Right kidney (tissue), 1 donor: ENCODE data around the gene SUSD6.
"Not testable (repeated sequence)": the region's sequence is repeated elsewhere in the genome, so short reads cannot be mapped to it uniquely, and the experiment has no call there.

Experiments used
- DNase-seq: peaks from one replicate; pipeline ENCODE4 v3.0.0-alpha.2; 2016

The SUSD6 gene

DNA sequence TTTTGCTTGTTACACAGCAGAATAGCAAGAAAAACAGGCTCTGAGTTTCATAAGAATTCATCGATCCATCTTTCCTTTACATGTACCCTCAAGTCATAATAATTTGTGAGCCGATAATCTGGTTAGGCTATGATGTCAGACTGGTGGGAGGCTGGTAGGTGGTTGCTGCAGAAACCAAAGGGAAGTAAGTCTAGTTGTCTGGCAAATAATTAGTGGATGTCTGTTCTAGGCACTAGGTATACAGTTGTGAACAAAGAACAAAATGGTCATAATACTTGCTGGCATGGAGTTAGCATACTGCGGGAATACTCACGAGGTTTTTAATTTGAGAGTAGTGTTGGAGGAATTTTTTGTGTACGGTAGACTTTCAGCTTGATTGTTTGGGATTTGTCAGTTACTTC lies 8.8 kb downstream of the SUSD6 start:
- DNase-seq, result no peak

- no peak for DNase-seq
Measured at GRCh38 chr14:69620981-69621380, 9.6 kb downstream of the SUSD6 start.

GRCh38 chr14:69624136-69624535 lies 12.7 kb downstream of the SUSD6 start:
- DNase-seq, result no peak

DNA sequence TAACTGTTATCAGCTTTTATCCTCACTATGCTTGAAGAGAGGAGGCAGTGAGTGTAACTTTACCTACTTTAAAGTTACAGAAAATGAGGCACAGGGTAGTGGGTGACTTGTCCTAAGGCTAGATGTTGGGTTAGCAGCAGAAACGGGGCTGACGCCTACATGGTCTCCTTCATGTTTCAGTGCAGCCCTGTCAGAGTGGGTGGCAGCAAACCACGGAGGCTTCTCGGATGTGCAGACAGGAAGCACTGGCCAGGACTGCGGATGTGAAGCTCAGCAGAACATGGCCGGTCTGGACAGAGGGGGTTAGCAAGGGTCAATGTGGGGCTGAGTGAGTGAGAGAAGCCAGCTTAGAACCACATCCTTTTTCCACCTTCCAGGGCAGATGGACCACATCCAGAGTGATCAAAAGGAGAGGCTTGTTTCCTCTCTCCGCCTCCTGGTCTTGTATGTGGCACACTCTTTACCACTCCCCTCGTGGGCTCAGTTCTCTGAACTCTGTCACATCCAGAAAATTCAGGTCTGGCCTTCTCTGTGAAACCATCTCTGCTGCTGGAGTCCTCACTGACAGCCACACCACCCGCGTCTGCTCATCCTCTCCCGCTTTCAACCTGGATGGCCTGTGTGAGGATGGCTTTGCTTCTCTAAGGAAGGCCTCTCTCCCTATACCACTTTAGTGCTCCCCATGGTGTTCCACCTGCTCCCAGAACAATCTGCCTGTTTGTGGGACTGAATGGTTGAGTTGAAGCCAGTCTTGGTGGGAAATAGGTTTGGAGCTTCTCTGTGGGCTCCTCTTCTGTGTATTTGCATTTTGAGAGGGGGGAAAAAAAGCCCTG lies 14.1 kb downstream of the SUSD6 start:
- no peak for DNase-seq

DNA sequence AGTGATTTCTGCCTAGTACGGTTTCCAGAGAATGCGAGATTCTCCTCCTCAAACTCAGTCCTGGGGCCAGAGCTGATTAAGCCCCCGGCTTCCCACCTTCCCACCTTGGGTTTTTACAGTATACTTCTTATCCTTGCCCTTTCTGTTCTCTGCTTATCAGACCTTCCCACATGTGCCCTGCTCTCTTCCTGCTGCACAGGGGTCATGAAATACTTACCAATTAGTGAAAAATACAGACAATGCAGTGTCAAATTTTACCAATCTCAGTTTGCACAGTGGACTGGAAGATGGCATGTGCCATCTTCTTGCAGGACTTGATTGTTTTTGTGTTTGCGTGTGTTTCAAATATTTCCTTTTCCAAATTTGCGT lies 14.7 kb downstream of the SUSD6 start:
- DNase-seq, result no peak

DNA sequence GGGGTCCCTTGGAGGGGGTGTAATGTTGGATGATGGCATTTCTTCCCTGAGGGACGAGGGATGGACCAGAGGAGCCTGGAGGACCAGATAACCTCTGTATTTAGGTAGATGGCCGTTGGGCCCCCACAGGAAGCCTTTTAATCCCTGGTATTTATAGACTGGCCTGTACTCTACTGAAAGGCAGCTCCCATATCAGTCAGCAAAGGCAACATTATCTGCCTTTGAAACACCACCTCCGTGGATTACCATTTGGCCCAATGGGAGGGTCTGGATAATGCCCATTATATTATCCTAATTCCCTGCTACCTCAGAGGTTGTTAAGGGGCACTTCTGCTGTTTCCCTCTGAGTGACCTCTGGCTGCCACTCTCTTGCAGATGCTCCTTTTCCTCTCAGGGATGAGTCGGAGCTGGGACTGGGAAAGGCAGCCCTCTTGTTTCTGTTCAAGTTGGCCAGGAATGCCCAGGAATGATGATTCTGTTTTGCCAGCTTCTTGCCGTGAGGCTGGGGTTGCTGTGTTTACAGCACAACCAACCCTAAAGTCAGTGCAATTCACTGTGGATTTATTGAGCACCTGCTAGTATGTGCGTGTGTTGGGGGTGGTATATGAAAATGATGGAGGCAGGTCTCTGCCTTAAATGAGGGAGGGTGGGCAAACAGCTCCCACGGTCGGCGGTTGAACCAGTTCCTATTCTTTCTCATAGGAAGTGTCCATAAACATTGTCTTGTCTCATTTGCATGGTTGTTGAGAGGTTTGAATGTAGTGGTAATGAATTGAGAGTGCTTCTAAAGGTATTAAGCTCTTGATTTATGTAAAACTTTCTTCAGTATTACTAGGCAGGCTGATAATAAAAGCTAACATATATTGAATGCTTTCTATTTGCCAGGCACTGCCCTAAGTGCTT lies 18.1 kb downstream of the SUSD6 start:
- DNase-seq, result no peak

- DNase-seq, result no peak
Measured at GRCh38 chr14:69630360-69630759, 19.0 kb downstream of the SUSD6 start.

DNA sequence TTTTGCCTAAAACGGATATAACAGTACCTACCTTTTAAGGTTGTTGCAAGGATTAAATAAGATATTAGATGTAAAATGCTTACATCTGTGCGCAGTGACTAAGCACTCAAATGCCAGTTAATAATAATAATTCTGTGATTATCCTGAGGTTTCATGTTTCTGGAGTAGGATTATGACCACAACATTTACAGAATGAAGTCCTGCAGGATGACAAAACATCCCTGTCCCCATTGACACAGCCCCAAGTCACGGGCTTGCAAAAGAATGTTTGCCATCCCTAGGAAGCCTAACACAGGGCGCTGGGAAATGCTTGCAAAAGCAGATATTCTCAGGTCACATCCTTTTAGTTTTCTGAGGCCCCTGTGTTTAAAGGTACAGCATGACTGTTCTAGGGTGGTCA lies 20.1 kb downstream of the SUSD6 start:
- DNase-seq, result no peak

GRCh38 chr14:69632164-69632563 lies 20.8 kb downstream of the SUSD6 start:
- no peak for DNase-seq

DNA sequence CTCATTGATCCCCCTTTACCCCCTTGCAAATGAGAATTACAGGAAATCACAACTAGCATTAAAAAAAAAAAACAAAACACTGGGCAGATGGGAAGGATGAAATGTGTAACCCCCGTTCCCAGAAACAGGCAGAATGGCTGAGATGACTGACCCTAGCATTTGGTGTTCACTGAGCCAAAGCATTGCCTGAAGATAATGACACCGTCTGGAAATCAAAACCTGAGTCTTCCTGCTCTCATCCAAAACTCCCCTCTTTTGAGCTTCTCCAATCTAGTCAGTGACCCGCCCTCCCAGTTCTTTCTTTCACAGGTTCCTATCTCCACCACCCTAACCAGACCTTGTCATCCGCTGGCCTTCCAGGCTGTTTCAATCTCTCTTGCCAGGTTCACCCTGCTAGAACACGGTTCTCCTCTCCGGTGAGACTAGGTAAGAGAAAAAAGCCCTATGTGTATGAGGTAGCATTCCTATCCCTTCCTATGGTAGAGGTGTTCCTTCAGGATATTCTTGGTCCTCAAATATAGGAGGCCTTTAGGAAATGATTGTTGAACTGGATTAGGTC lies 21.3 kb downstream of the SUSD6 start:
- no peak for DNase-seq

DNA sequence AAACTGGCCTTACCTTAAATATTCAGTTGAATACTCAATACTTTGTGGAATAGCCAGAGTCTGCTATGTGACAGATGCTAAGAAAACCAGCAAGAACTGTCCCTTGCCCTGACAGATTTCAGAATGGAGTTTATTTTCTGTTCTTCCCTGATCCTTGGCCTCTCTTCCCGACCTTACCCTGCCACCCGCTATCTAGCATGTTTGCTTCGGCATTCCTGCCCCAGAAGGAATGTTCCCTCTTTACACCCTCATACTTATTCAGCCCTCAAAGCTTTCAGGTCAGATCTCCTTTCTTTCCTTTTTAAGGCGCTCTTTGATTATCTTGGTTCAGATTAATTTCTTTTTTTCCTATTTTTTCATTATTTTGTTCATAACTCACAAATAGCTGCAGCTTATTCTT lies 21.8 kb downstream of the SUSD6 start:
- no peak for DNase-seq

GRCh38 chr14:69635981-69636639 lies 24.7 kb downstream of the SUSD6 start:
- no peak for DNase-seq

- no peak for DNase-seq
Measured at GRCh38 chr14:69636718-69637480, 25.5 kb downstream of the SUSD6 start.

- no peak for DNase-seq
Measured at GRCh38 chr14:69637503-69638031, 26.2 kb downstream of the SUSD6 start.

GRCh38 chr14:69640931-69641330 lies 29.5 kb downstream of the SUSD6 start:
- DNase-seq, result no peak

DNA sequence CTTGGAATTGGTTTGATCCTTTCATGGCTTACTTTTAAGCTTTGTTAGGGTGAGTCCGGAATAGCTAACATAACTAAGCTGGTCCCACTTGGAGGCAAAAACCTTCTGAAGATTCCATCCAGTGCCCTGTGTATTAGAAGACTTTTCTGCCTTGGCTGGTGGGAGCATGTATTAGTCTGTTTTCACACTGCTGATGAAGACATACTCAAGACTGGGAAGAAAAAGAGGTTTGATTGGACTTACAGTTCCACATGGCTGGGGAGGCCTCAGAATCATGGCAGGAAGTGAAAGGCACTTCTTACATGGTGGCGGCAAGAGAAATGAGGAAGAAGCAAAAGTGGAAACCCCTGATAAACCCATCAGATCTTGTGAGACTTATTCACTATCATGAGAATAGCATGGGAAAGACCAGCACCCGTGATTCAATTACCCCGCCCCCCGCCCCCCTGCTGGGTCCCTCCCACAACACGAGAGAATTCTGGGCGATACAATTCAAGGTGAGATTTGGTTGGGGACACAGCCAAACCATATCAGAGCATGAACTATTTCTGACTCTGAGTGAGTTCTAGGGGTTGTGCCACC lies 30.9 kb downstream of the SUSD6 start:
- DNase-seq, result not testable (repeated sequence)

DNA sequence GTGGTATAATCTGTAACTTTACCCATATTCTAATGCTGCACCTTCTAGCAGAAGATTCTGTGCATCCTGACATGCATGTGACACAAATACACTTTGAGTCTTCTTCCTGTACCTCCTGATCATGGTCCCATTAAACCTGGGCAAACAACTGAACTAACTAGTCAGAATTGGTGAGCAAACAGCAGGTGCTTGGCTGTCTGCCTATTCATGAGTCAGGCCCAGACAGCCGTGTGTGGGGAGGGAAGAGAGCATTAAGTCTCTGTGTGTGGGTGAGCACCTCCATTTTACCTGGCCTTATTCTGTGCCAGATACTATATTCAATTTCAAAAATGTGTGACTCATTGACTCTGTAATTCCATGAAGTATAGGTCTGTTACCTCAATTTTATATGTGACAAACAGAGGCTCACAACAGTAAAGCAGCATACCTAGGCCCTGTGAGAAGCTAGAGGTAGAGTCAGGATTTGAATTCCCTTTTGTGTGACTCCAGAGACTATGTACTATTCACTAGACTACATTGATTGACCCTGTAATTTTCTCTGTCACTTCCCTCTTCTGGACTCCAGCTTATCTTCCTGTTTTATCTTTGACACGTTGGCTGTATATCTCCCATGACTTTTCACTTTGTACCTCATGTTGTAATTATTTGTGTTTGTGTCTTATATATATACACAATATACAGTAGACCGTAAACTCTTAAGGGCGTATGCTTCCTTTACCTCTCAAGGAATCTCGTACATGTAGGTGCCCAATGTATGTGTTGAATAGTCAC lies 32.2 kb downstream of the SUSD6 start:
- DNase-seq, result no peak

GRCh38 chr14:69644814-69645213 lies 33.4 kb downstream of the SUSD6 start:
- no peak for DNase-seq

DNA sequence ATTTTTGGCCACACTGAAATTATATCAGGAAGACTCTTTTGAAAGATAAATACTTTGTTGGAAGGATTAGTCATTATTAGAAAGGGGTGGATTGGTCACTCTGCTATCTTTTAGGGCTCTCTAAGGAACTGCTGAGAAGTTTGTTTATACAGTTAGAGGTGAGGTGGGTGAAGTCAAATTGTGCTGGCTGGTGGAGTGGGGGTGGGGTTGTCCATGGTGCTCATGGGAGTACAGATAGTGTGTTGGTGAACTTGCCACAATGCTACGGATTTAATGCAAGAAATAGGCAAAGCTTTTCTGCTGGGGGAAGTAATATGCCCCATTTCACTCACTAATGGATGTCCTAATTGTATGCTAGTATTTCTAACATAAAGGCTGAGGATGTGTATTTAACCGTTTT lies 35.8 kb downstream of the SUSD6 start:
- no peak for DNase-seq

DNA sequence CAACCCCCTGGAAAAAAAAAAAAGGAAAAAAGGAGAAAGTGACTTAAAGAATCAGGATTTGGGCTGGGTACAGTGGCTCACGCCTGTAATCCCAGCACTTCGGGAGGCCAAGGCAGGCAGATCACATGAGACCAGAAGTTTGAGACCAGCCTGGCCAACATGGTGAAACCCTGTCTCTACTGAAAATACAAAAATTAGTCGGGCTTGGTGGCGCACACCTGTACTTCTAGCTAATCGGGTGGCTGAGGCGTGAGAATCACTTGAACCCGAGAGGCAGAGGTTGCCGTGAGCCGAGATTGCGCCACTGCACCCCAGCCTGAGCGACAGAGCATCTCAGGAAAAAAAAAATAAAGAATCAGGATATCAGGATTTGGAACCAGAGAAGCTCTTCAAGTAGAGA lies 36.2 kb downstream of the SUSD6 start:
- not testable (repeated sequence) for DNase-seq
